GM18519 (cell line): Measurements from ENCODE around the gene GRIA4.

Source experiments
- ATAC-seq: cut with Tn5 transposase; IDR thresholded peaks from one replicate; pipeline ENCODE4 v1.9.1; 2021; ENCODE audit warnings: mild to moderate bottlenecking, moderate library complexity; ENCODE audit not compliant: unreplicated experiment, low FRiP score

Gene GRIA4

DNA sequence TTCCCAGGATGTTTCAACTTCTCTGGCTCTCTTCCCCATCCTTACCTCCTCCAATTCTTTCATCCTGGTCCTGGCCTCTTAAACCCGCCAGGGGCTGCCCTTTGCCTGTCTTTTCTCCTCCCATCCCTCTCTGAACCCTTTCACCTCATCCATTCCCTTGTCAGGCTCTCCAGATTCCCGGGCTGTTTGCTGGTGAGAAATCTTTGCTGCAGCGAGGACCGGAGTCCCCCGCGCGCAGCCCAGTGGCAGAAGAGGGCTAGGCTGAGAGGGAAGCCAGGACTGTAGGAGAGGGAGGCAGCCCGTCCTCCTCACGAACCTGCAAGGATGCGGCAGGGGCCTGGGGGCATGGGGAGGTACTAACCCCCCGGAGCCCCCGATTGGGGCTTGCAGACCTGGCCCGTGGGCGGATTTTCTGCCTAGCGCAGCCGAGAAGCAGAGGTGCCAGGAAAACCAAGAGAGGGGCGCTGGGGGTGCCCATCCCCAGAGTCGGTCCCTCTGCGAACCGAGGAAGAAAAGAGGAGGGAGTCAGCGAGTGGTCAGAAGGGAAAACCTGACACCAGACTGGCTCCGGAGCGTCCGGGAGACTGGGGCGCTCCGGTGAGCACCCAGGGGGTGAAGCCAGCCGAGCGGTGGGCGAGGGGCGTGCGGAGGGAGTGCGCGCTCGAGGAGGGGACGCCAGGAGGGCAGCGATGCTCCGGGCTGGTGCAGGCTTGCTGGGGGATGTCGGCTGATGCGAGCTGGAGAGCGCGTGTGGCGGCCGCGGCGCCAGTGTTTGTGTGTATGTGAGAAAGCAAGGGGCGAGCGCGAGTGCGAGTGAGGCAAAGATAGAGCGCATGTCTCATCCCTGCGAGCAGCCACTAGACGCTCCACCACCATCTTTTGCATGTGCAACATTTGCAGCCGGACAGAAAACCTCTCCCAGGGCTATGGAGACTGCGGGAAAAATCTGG lies at the start of gene GRIA4:
Gene GRIA4, plus strand, starts transcription at position 242 of the 950 bp plus-strand sequence. CDS start 925 bp downstream, outside the sequence.
- ATAC-seq, result no peak

GRCh38 chr11:105573091-105573490 lies 36.8 kb upstream of the GRIA4 start:
- ATAC-seq, result no peak

- no peak for ATAC-seq
Measured at GRCh38 chr11:105574974-105575373, 34.9 kb upstream of the GRIA4 start.

GRCh38 chr11:105577641-105578040 lies 32.2 kb upstream of the GRIA4 start:
- no peak for ATAC-seq

DNA sequence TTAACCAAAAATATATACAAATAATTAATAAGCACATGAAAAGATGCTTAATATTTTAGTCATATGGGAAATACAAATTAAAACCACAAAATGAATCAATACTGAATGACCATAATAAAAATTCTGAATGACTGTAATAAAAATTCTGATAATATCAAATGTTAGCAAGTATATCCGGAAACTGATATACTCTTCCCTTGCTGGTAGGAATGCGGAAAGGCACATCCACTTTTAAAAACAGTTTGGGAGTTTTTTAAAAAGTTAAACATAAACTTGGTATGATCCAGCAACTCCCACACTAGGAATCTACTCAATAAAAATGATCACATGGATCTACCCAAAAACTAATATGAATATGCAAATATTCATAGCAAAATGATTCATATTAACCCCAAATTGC lies 30.8 kb upstream of the GRIA4 start:
- ATAC-seq, result no peak

DNA sequence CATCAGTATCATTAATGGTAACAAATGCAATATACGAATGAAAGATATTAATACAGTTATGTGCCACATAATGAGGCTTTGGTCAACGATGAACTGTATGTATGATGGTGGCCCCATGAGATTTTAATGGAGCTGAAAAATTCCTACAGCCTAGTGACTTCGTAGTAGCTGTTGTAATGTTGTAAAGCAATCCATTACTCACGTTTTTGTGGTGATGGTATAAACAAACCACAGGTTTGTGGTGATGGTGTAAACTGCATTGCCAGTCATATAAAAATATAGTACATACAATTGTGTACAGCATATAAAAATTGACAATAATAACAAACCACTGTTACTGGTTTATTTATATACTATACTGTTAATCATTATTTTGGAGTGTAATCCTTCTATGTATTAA lies 27.4 kb upstream of the GRIA4 start:
- no peak for ATAC-seq

- no peak for ATAC-seq
Measured at GRCh38 chr11:105588001-105588400, 21.9 kb upstream of the GRIA4 start.

- no peak for ATAC-seq
Measured at GRCh38 chr11:105589346-105589745, 20.5 kb upstream of the GRIA4 start.

GRCh38 chr11:105592035-105592434 lies 17.8 kb upstream of the GRIA4 start:
- ATAC-seq, result no peak

DNA sequence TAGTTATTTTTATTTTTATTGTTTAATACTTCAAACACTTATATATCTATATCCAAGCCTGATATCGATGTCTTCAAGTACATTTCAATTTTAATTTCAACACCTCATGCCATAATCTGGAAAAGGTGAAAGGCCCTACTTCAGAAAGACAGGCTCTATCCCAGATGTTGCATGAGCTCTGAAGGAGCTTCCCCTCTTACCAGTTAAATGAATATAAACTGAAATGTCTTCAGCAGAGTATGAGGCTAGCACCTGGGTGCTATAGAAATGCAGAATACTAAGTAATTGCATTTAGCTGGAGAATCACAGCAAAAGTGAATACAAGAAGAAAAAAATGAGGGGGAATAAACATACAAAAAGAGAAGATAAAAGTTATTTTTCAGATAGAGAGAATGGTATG lies 11.5 kb upstream of the GRIA4 start:
- no peak for ATAC-seq

GRCh38 chr11:105603156-105603555 lies 6.7 kb upstream of the GRIA4 start:
- ATAC-seq, result no peak

GRCh38 chr11:105609341-105609781 lies 512 bp upstream of the GRIA4 start:
- peak; percentile 90 for ATAC-seq

DNA sequence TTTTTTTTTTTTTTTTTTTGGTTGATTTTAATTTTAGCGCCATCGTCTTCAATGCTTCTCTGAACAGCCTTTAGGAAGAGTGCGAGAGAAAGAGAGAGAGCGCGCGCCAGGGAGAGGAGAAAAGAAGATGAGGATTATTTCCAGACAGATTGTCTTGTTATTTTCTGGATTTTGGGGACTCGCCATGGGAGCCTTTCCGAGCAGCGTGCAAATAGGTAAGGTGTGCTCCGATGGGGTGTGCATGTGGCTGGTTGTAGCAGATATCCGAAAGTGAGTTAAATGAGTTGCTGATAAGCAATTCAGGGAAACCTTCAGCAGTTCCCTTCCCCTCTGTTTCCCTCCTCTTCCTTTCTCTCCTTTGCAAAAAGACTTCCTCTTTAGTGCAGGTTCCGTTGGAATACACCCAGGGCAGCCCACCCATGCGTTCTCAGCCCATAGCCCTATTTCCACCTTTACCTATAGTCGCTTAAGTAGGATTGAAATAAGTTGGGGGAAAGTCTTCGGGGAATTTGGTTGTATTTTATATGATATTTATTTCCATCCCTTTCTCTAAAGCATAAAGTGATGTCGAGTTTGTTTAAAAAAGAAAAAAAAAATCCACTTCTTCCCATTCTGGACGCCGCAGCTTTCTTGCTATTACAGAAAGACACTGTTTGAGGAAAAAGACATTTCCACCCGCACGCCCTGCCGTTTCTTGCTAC lies 1.1 kb downstream of the GRIA4 start:
- no peak for ATAC-seq

DNA sequence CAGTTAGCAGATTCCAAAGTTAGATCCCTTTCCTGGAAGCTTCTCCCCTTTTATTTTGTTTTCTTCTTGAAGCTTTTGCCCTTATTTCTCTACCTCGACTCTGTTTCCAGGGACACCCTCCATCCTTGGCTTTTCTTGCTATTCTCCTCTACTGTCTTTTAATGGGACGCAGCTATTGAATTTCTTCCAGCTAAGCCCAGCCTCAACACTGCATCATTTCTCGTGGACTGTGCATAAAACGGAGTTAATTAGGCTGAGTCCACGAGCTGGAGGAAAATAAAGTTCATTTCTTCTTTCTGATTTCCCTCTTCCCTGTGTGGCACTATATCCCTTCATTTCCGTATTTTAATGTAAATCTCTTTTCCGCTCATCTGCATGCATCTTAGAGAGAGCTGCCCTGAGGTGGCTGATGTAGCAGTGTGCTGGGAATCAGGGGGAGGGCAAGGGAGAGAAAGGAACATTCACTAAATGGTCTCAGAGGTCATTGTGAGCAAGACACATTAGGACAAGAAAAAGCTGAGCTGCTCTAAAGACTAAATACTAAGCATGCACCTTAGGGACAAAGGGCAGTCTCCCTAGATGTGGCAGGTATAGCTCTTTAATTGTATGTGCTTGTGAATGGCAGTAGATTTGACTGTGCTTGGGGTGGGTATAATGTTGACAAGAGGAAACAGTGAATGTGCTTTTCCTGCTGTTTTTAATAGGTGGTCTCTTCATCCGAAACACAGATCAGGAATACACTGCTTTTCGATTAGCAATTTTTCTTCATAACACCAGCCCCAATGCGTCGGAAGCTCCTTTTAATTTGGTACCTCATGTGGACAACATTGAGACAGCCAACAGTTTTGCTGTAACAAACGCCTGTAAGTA lies 1.9 kb downstream of the GRIA4 start:
- ATAC-seq, result no peak

DNA sequence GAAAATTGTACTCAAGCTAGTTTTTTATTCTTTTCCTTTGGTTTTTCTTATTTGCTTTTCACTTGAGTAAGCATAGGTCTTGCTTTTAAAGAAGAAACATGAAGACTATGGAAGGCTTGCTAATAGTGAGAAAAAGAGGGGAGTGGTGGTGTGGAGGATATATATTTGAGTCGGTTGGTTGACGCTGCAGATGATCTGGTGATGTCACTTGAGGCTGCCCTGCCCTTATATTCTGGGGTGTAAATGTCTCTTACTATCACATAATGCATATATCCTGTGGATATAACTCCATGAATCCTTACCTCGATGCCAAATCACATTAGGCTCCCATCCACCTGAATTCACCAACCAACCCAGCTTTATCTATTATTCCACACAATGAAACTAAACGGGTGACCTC lies 2.9 kb downstream of the GRIA4 start:
- ATAC-seq, result no peak

DNA sequence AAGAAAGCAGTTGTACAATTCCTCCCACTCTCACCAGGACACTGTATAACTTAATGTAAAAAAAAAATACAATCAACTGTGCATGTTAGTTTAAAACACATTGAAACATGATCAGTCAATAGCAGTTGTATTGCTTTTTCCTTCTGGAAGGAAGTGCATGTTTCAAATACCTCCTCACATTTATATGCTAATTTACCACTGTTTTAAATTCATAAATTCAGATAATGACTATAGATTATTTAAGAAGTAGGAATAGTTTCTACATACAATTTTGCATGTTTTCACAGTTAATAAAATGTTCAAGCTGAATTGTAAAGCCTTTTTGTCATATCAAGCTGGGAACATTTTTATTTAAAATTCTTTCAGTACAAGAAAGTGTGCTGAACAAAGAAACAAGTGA lies 3.3 kb downstream of the GRIA4 start:
- no peak for ATAC-seq

- no peak for ATAC-seq
Measured at GRCh38 chr11:105618343-105618955, 8.6 kb downstream of the GRIA4 start.

- no peak for ATAC-seq
Measured at GRCh38 chr11:105619556-105619955, 9.7 kb downstream of the GRIA4 start.

DNA sequence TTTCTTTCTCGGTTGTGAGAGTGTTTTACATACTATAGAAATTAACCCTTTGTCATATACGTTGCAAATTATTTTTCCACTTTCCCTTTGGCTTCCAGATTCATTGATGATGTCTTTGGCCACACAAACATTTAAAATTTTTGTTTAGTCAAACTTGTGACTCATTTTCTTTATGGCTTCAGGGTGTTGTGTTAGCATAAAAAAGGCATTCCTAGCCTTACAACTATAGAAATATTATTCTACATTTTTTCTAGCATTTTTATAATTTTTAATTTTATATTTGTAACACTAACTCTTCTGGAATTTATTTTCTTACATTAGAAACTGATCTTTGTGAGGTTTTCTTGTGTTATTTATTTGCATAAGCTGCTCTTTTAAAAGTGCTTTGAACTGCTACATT lies 12.1 kb downstream of the GRIA4 start:
- ATAC-seq, result no peak

- ATAC-seq, result no peak
Measured at GRCh38 chr11:105632316-105632715, 22.4 kb downstream of the GRIA4 start.
